Astrocyte (in vitro differentiated cells and primary cell): ENCODE results near the gene RALA.

ENCODE experiments used
- EZH2 ChIP-seq: IDR thresholded peaks from 2 replicates; pipeline ENCODE4 v1.6.1; 2012; ENCODE audit warnings: mild to moderate bottlenecking, low read length, inconsistent platforms; ENCODE audit not compliant: insufficient read depth
- TF ChIP-seq, protein P1 (sequence below): IDR thresholded peaks from 2 replicates; pipeline ENCODE4 v1.5.1; 2011; ENCODE audit warnings: low read depth, mild to moderate bottlenecking, inconsistent platforms, low read length, moderate library complexity; ENCODE audit not compliant: insufficient read depth

DNA sequence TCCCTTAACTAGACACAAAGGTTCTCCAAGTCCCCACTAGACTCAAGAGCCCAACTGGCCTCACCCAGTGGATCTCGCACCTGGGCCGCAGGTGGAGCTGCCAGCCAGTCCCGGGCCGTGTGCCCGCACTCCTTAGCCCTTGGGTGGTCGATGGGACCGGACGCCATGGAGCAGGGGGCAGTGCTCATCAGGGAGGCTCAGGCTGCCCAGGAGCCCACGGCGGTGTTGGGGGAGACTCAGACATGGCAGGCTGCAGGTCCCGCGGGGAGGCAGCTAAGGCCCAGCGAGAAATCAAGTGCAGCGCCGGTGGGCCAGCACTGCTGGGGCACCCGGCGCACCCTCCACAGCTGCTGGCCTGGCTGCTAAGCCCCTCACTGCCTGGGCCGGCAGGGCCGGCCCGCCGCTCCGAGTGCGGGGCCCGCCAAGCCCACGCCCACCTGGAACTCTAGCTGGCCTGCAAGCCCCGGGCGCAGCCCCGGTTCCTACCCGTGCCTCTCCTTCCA, 130.5 kb downstream of the RALA start:
- TF ChIP-seq, protein P1, sequence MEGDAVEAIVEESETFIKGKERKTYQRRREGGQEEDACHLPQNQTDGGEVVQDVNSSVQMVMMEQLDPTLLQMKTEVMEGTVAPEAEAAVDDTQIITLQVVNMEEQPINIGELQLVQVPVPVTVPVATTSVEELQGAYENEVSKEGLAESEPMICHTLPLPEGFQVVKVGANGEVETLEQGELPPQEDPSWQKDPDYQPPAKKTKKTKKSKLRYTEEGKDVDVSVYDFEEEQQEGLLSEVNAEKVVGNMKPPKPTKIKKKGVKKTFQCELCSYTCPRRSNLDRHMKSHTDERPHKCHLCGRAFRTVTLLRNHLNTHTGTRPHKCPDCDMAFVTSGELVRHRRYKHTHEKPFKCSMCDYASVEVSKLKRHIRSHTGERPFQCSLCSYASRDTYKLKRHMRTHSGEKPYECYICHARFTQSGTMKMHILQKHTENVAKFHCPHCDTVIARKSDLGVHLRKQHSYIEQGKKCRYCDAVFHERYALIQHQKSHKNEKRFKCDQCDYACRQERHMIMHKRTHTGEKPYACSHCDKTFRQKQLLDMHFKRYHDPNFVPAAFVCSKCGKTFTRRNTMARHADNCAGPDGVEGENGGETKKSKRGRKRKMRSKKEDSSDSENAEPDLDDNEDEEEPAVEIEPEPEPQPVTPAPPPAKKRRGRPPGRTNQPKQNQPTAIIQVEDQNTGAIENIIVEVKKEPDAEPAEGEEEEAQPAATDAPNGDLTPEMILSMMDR: no peak
- TF ChIP-seq EZH2: no peak
